ENCODE results near the gene SND1.
"Not testable (repeated sequence)": the region's sequence is repeated elsewhere in the genome, so short reads cannot be mapped to it uniquely, and the experiment has no call there.

Gene SND1

GRCh38 chr7:127901895-127902703, 250.1 kb downstream of the SND1 start:
- H3K4me3 ChIP-seq (ENCODE audit: low read depth, low read length), result no peak overlapping the region
- DNase-seq (ENCODE audit: low read depth), result peak; percentile 33

GRCh38 chr7:127902753-127903152, 250.8 kb downstream of the SND1 start:
- H3K4me3 ChIP-seq (ENCODE audit: low read depth, low read length); DNase-seq (ENCODE audit: low read depth): not testable (repeated sequence)

More at GRCh38 chr7:127901895-127902703, 250.1 kb downstream of the SND1 start:
- TF ChIP-seq CTCF (IDR thresholded peaks at IDR 0.05; ENCODE audit: low read depth, low read length, missing control alignments), result no peak

GRCh38 chr7:127903892-127904669, 252.1 kb downstream of the SND1 start:
- TF ChIP-seq CTCF (IDR thresholded peaks at IDR 0.05; ENCODE audit: low read depth, low read length, missing control alignments), result no peak
- no peak overlapping the region for H3K4me3 ChIP-seq (ENCODE audit: low read depth, low read length)
- no peak for DNase-seq (ENCODE audit: low read depth)

GRCh38 chr7:127904670-127904985, 252.6 kb downstream of the SND1 start:
- no peak for DNase-seq (ENCODE audit: low read depth)
- no peak for TF ChIP-seq CTCF (IDR thresholded peaks at IDR 0.05; ENCODE audit: low read depth, low read length, missing control alignments)
- no peak overlapping the region for H3K4me3 ChIP-seq (ENCODE audit: low read depth, low read length)

- H3K4me3 ChIP-seq (ENCODE audit: low read depth, low read length), result no peak overlapping the region
- DNase-seq (ENCODE audit: low read depth), result no peak
- TF ChIP-seq CTCF (IDR thresholded peaks at IDR 0.05; ENCODE audit: low read depth, low read length, missing control alignments), result no peak
These were observed 253.0 kb downstream of the SND1 start for GRCh38 chr7:127905021-127905420.

- no peak for TF ChIP-seq CTCF (IDR thresholded peaks at IDR 0.05; ENCODE audit: low read depth, low read length, missing control alignments)
- H3K4me3 ChIP-seq (ENCODE audit: low read depth, low read length), result no peak overlapping the region
- no peak for DNase-seq (ENCODE audit: low read depth)
These were observed 253.7 kb downstream of the SND1 start for GRCh38 chr7:127905491-127906330.

Data from GM12864 (cell line).